NCI-H82 treated with DMSO at 0.1 percent for 48 hours (cell line): Measurements from ENCODE around the gene TRIM61.
"Not testable (repeated sequence)": the region's sequence is repeated elsewhere in the genome, so short reads cannot be mapped to it uniquely, and the experiment has no call there.

Experiments
- DNase-seq: peaks from one replicate; lab custom pipeline; 2025; ENCODE audit not compliant: unreplicated experiment; lab: John Stamatoyannopoulos, UW

The TRIM61 gene

GRCh38 chr4:164977243-164978164 is at the start of gene TRIM61:
TRIM61 (minus strand) TSS chr4:164977657; CDS start chr4:164970002, 7,655 bp downstream.
- DNase-seq, result no peak

DNA sequence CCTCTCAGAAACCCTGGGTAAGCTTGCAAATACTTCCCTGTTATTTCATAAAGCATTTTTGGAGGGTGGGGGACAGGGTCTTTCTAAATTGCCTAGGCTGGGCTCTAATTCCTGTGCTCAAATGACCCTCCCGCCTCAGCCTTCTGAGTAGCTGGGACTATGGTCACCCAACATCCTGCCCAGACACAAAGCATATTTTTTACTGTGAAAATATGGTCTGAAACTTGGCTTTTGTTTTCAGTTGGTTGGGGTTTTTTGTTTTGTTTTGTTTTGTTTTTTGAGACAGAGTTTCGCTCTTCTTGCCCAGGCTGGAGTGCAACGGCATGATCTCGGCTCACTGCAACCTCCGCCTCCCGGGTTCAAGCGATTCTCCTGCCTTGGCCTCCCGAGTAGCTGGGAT is 48.3 kb upstream of the TRIM61 start:
- not testable (repeated sequence) for DNase-seq

DNA sequence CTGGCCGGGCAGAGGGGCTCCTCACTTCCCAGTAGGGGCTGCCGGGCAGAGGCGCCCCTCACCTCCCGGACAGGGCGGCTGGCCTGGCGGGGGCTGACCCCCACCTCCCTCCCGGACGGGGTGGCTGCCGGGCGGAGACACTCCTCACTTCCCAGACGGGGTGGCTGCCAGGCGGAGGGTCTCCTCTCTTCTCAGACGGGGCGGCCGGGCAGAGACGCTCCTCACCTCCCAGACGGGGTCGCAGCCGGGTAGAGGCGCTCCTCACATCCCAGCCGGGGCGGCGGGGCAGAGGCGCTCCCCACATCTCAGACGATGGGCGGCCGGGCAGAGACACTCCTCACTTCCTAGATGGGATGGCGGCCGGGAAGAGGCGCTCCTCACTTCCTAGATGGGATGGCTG is 42.5 kb upstream of the TRIM61 start:
- not testable (repeated sequence) for DNase-seq

- DNase-seq, result no peak
Observed at GRCh38 chr4:165016971-165017370, 39.5 kb upstream of the TRIM61 start.

DNA sequence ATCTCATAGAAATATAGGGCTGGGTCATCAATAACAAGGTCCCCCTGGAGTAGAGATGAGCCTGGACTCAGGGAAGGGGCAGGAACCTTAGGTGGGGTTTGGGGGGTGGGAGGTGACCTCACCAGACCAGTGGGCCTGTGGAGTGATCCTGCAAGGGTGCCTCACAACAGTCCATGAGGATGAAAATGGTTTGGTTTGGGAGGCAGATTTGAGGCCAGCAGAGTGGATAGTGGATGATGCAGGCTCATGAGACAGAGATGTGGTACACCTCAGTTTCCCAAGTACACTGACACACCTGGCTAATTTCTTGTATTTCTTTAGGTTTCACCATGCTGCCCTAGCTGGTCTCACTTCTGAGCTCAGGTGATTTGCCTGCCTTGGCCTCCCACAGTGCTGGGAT is 36.2 kb upstream of the TRIM61 start:
- DNase-seq, result no peak

DNA sequence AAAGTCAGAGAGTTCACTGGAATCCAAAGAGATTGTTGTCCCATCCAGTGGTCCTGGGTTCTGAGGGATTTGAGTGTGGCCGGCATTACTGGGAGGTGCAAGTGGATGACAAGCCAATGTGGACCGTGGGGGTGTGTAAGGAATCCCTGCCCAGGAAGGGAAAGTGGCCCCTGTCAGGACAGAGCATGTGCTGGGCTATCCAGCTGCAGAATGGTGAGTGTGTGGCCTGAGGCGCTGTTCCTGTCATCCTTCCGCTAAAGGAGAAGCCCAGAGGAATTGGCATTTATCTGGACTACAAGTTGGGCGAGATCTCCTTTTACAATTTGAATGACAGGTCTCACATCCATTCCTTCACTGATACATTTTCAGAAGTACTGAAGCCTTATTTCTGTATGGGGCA is 33.9 kb upstream of the TRIM61 start:
- DNase-seq, result no peak

- DNase-seq, result no peak
Observed at GRCh38 chr4:165010991-165011390, 33.5 kb upstream of the TRIM61 start.

- no peak for DNase-seq
Observed at GRCh38 chr4:165010487-165010886, 33.0 kb upstream of the TRIM61 start.

- no peak for DNase-seq
Observed at GRCh38 chr4:165009493-165010227, 32.2 kb upstream of the TRIM61 start.

GRCh38 chr4:165006886-165007285 is 29.4 kb upstream of the TRIM61 start:
- peak; percentile 71 for DNase-seq

DNA sequence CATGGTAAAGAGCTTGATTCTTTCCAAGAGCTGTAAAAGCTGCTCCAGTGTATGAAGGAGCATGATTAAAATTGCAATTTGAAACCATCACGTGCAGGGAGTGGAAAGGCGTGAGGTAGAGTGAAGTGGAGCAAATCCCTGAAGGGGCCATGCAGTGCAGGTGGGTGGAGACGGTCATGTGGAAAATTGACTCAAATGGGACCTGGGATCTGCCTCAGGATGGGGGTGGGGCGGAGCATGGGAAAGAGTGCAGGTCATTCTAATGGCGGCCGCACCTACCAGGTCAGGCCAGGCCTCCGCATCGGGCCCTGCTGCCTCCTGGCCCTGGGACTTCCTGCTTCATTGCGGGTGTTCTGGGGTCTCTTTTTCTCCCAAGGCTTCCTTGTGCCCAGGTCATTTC is 29.0 kb upstream of the TRIM61 start:
- DNase-seq, result no peak

- peak; percentile 54 for DNase-seq
Observed at GRCh38 chr4:165005352-165005925, 28.0 kb upstream of the TRIM61 start.

DNA sequence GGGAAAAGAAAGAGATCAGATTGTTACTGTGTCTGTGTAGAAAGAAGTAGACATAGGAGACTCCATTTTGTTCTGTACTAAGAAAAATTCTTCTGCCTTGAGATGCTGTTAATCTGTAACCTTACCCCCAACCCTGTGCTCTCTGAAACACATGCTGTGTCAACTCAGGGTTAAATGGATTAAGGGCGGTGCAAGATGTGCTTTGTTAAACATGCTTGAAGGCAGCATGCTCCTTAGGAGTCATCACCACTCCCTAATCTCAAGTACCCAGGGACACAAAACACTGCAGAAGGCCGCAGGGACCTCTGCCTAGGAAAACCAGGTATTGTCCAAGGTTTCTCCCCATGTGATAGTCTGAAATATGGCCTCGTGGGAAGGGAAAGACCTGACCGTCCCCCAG is 24.5 kb upstream of the TRIM61 start:
- DNase-seq, result not testable (repeated sequence)

DNA sequence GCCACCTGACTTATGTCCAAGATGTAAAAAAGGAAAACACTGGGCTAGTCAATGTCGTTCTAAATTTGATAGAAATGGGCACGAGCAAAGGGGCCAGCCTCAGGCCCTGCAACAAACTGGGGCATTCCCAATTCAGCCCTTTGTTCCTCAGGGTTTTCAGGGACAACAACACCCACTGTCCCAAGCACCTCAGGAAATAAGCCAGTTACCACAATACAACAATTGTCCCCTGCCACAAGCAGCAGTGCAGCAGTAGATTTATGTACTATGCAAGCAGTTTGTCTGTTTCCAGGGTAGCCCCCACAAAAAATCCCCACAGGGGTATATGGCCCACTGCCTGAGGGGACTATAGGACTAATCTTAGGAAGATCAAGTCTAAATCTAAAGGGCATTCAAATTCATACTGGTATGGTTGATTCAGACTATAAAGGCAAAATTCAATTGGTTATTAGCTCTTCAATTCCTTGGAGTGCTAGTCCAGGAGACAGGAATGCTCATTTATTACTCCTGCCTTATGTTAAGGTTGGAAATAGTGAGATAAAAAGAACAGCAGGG is 21.1 kb upstream of the TRIM61 start:
- DNase-seq, result not testable (repeated sequence)

DNA sequence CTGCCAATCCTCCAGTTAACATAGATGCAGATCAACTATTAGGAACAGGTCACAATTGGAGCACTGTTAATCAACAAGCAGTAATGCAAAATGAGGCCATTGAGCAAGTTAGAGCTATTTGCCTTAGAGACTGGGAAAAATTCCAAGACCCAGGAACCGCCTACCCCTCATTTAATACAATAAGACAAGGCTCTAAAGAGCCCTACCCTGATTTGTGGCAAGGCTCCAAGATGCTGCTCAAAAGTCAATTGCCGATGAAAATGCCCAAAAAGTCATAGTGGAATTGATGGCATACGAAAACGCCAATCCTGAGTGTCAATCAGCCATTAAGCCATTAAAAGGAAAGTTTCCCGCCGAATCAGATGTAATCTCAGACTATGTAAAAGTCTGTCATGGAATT is 20.5 kb upstream of the TRIM61 start:
- DNase-seq, result no peak

DNA sequence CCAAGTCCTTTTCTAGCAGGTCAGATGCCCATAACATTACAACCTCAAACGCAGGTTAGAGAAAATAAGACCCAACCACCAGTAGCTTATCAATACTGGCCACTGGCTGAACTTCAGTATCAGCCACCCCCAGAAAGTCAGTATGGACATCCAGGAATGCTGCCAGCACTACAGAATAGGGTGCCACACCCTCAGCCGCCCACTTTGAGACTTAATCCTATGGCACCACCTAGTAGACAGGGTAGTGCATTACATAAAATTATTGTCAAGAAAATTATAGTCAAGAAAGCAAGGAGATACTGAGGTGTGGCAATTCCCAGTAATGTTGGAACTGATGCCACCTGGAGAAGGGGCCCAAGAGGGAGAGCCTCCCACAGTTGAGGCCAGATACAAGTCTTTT is 19.9 kb upstream of the TRIM61 start:
- DNase-seq, result no peak

DNA sequence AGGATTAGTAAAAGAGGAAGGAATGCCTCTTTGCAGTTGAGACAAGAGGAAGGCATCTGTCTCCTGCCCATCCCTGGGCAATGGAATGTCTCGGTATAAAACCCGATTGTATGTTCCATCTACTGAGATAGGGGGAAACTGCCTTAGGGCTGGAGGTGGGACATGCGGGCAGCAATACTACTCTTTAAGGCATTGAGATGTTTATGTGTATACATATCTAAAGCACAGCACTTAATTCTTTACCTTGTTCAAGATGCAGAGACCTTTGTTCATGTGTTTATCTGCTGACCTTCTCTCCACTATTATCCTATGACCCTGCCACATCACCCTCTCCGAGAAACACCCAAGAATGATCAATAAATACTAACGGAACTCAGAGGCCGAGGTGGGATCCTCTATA is 18.7 kb upstream of the TRIM61 start:
- not testable (repeated sequence) for DNase-seq

GRCh38 chr4:164990786-164991185 is 13.3 kb upstream of the TRIM61 start:
- DNase-seq, result not testable (repeated sequence)

DNA sequence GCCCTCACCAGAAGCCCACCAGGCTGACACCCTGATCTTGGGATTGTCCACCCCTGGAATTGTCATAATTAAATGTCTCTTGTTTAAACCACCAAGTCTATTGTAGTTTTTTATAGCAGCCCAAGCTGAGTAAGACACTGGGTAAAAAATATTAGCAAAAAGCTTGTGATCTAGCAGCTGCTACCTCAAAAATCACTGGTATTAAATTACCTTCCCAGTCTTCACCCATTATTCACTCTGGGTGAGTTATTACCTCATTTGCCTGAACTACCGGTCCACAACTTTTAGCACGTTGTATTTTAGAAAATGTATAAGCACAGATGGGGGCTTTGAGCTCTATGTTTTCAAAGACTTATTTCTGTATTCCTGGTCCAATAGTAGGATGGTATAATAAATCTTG is 12.0 kb upstream of the TRIM61 start:
- no peak for DNase-seq

DNA sequence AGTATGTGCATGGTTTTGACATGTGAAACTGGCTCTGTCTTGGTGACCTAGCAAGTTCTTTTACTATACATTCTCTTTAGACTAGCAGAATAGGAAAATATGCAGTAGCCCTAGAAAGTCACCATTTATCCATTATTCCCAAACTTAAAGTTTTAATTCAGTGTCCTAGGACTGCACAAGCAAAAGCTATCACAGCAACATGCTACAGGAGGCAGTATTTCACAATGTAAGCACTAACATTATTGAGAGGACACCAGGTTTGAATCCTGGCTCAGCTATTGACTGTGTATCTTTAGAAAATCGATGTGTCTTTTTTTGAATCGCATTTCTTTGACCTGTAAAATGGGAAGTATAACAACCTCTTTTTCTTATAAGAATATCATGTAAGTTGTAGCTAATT is 5.5 kb downstream of the TRIM61 start:
- DNase-seq, result not testable (repeated sequence)

- no peak for DNase-seq
Observed at GRCh38 chr4:164959896-164960295, 17.6 kb downstream of the TRIM61 start.
